SK-N-SH (cell line): ENCODE results near the gene SGTB. TPM values are rescaled to one million over a fixed set of nuclear protein-coding genes. Genes with fewer than 3 reads are reported as not detected.

Experiments used
- CTCF ChIA-PET: fragments of 300-600, 350-600 bp; formaldehyde crosslinking; extraction: SDS; loops from one replicate; lab custom pipeline; 2021; lab: Yijun Ruan, JAX
- POLR2A ChIA-PET: fragments of 350-600 bp; sonication (Branson Sonifier 250); formaldehyde crosslinking; extraction: SDS; loops from one replicate; lab custom pipeline; 2020; ENCODE audit warnings: antibody characterized with exemption, inconsistent platforms; lab: Yijun Ruan, JAX
- DNase-seq: peaks from one replicate; pipeline ENCODE4 v3.0.0; 2012
- H2AFZ ChIP-seq: fragments of 200-600 bp; sonication (generic); 2 replicates; pipeline ENCODE4 v1.8.1; 2016; ENCODE audit warnings: antibody characterized with exemption, mild to moderate bottlenecking, low read depth
- H3F3A ChIP-seq: fragments of 200-600 bp; sonication (generic); replicated peaks from 2 replicates; pipeline ENCODE3; 2016; ENCODE audit warnings: antibody characterized with exemption, mild to moderate bottlenecking; ENCODE audit not compliant: insufficient read depth
- H3K27ac ChIP-seq, 2 experiments: fragments of 200-500 bp in 1 of 2; fragments of 200-600 bp in 1 of 2; sonication (Bioruptor generic) in 1 of 2; sonication (generic), shearing (Covaris generic) in 1 of 2; 2 replicates each; pipeline versions ENCODE4 v1.5.1 to v1.6.1; 2014 to 2016; ENCODE audit warnings: low read depth in 2 of 2, inconsistent platforms in 1 of 2, low read length in 1 of 2, mild to moderate bottlenecking in 1 of 2, mixed read lengths in 1 of 2
- H3K27me3 ChIP-seq: fragments of 200-600 bp; sonication (generic), shearing (Covaris generic); 2 replicates; pipeline ENCODE4 v1.6.1; 2016; ENCODE audit warnings: mixed run types; ENCODE audit not compliant: insufficient read depth
- H3K36me3 ChIP-seq, 2 experiments: fragments of 200-500 bp in 1 of 2; fragments of 200-600 bp in 1 of 2; sonication (Bioruptor generic) in 1 of 2; sonication (generic) in 1 of 2; replicated peaks in 1 of 2; 2 replicates each; pipeline versions ENCODE3 to v1.5.1; 2014 to 2016; ENCODE audit warnings: low read length in 1 of 2, mild to moderate bottlenecking in 1 of 2; ENCODE audit not compliant: insufficient read depth in 2 of 2, control insufficient read depth in 1 of 2
- H3K4me1 ChIP-seq, 2 experiments: fragments of 200-500 bp in 1 of 2; fragments of 200-600 bp in 1 of 2; sonication (Bioruptor generic) in 1 of 2; sonication (generic), shearing (Covaris generic) in 1 of 2; 2 replicates each; pipeline versions ENCODE4 v1.5.1 to v1.6.1; 2014 to 2016; ENCODE audit warnings: low read depth in 1 of 2, low read length in 1 of 2, mixed run types in 1 of 2; ENCODE audit not compliant: insufficient read depth in 2 of 2, control insufficient read depth in 1 of 2
- H3K4me2 ChIP-seq: fragments of 200-600 bp; sonication (generic), shearing (Covaris generic); 2 replicates; pipeline ENCODE4 v1.6.1; 2017; ENCODE audit warnings: mixed run types
- H3K4me3 ChIP-seq, 2 experiments: fragments of 200-500 bp in 1 of 2; fragments of 200-600 bp in 1 of 2; sonication (Bioruptor generic) in 1 of 2; sonication (generic), shearing (Covaris generic) in 1 of 2; 2 replicates each; pipeline versions ENCODE4 v1.5.1 to v1.8.1; 2014 to 2016; ENCODE audit warnings: low read depth in 2 of 2, inconsistent platforms in 1 of 2, low read length in 1 of 2, mild to moderate bottlenecking in 1 of 2, mixed read lengths in 1 of 2, moderate library complexity in 1 of 2
- H3K79me2 ChIP-seq: fragments of 200-600 bp; sonication (generic); 2 replicates; pipeline ENCODE4 v1.8.1; 2017; ENCODE audit warnings: mild to moderate bottlenecking; ENCODE audit not compliant: insufficient read depth
- H3K9ac ChIP-seq: fragments of 200-600 bp; sonication (generic); 2 replicates; pipeline ENCODE4 v1.6.1; 2017; ENCODE audit warnings: mixed run types
- H3K9me2 ChIP-seq: fragments of 200-600 bp; sonication (generic); 2 replicates; pipeline ENCODE4 v1.6.1; 2017; ENCODE audit warnings: mixed run types
- H3K9me3 ChIP-seq: fragments of 200-600 bp; sonication (generic); 2 replicates; pipeline ENCODE4 v1.6.1; 2017; ENCODE audit warnings: mixed run types, mild to moderate bottlenecking, moderate library complexity
- H4K20me1 ChIP-seq: fragments of 200-600 bp; sonication (generic); 2 replicates; pipeline ENCODE4 v1.6.1; 2017; ENCODE audit warnings: mild to moderate bottlenecking, mixed run types; ENCODE audit not compliant: insufficient read depth
- CHD2 ChIP-seq: fragments of 150-350 bp; IDR thresholded peaks from 2 replicates; pipeline ENCODE4 v1.6.1; 2018; ENCODE audit warnings: low read length; ENCODE audit not compliant: partially characterized antibody
- ELF1 ChIP-seq: IDR thresholded peaks from 2 replicates; pipeline ENCODE4 v1.4.0; 2012
- EP300 ChIP-seq, 2 experiments: IDR thresholded peaks; 2 replicates each; pipeline versions ENCODE4 v1.4.0 to v1.6.1; 2012; ENCODE audit warnings: borderline replicate concordance in 1 of 2, low read depth in 1 of 2, low read length in 1 of 2
- IRF3 ChIP-seq: fragments of 150-350 bp; IDR thresholded peaks from 2 replicates; pipeline ENCODE4 v1.6.1; 2016; ENCODE audit warnings: mild to moderate bottlenecking, low read depth, low read length
- MAX ChIP-seq: IDR thresholded peaks from 2 replicates; pipeline ENCODE4 v1.4.0; 2012; ENCODE audit warnings: low read depth
- NFIC ChIP-seq: IDR thresholded peaks from 2 replicates; pipeline ENCODE4 v1.4.0; 2012; ENCODE audit warnings: borderline replicate concordance
- SIN3A ChIP-seq: IDR thresholded peaks from 2 replicates; pipeline ENCODE4 v1.6.1; 2012; ENCODE audit warnings: low read depth, mild to moderate bottlenecking, low read length, moderate library complexity, borderline replicate concordance
- TCF12 ChIP-seq: IDR thresholded peaks from 2 replicates; pipeline ENCODE4 v1.4.0; 2012
- USF1 ChIP-seq: IDR thresholded peaks from 2 replicates; pipeline ENCODE4 v1.4.0; 2012; ENCODE audit warnings: low read depth, borderline replicate concordance
- YY1 ChIP-seq: IDR thresholded peaks from 2 replicates; pipeline ENCODE4 v1.4.0; 2012; ENCODE audit warnings: low read depth, mild to moderate bottlenecking
- ZBTB33 ChIP-seq: IDR thresholded peaks from 2 replicates; pipeline ENCODE4 v1.4.0; 2012; ENCODE audit warnings: low read depth, borderline replicate concordance
- WGBS: methylation state at CpG from one replicate; pipeline ENCODE4 v1.1.6; 2017; ENCODE audit warnings: low lambda C conversion rate; 5-methylcytosine and 5-hydroxymethylcytosine counted together
- polyA plus RNA-seq, 3 experiments: library from polyadenylated mRNA; depleted of rRNA; stranded (reverse); fragments of >200 nt; gene quantifications; 2 replicates each; pipeline ENCODE4 v1.2.3, GENCODE V29; 2012
- TF ChIP-seq, protein P1 (sequence below): fragments of 200-600 bp; sonication (generic); IDR thresholded peaks from 2 replicates; pipeline ENCODE4 v1.6.1; 2017; ENCODE audit warnings: antibody characterized with exemption, mild to moderate bottlenecking, moderate library complexity

Gene SGTB
- polyA plus RNA-seq, 1 of the 3 experiments (the other 2 are of a cell fraction) = 3.5 TPM

DNA sequence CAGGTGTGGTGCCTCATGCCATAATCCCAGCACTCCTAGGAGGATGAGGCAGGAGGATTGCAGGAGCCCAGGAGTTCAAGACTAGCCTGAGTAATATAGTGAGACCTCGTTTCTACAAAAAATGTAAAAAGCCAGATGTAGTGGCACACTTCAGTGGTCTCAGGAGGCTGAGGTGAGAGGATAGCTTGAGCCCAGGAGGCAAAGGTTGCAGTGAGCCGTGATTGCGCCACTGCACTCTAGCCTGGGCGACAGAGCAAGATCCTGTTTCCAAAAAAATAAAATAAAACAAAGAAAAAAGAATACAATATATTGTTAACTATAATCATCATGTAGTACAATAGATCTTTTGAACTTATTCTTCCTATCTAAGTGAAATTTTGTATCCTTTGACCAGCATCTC lies 16.4 kb upstream of the SGTB start:
- WGBS = 82% methylated on average over 4 of the region's 4 CpGs
- POLR2A ChIA-PET = no interaction called here
- CTCF ChIA-PET = interaction anchor here (0.9 kb wide), 1 partner anchor 207 kb away, joined by 3 read pairs; no protein-coding TSS in a partner anchor
- Histone ChIP-seq H4K20me1 (0 out of 2 replicates have a peak, but pooled peaks cover 6% of the 10 kb centered on the region), H3K79me2 (peaks cover 65% of the 10 kb centered on the region), H3K36me3 (no peaks in the 10 kb centered on the region), H3K4me2 (no peak overlapping the region), H3K9me2 (no peaks in the 10 kb centered on the region), H3K9me3 (no peaks in the 10 kb centered on the region), H3K27ac (no peak overlapping the region), H3F3A (peaks cover 16% of the 10 kb centered on the region), H3K9ac (no peak overlapping the region), H3K4me1 (peaks cover 0 to 11% of the 10 kb centered on the region in 2 experiments; a peak in 1 of 4 replicates), H3K27me3 (no peaks in the 10 kb centered on the region), H3K4me3 (no peak overlapping the region), H2AFZ (no peak overlapping the region)
- TF ChIP-seq YY1 = no peak
- no peak for TF ChIP-seq ZBTB33
- TF ChIP-seq MAX = no peak
- no peak for TF ChIP-seq SIN3A
- no peak for TF ChIP-seq NFIC
- TF ChIP-seq IRF3 = no peak
- TF ChIP-seq, protein P1, sequence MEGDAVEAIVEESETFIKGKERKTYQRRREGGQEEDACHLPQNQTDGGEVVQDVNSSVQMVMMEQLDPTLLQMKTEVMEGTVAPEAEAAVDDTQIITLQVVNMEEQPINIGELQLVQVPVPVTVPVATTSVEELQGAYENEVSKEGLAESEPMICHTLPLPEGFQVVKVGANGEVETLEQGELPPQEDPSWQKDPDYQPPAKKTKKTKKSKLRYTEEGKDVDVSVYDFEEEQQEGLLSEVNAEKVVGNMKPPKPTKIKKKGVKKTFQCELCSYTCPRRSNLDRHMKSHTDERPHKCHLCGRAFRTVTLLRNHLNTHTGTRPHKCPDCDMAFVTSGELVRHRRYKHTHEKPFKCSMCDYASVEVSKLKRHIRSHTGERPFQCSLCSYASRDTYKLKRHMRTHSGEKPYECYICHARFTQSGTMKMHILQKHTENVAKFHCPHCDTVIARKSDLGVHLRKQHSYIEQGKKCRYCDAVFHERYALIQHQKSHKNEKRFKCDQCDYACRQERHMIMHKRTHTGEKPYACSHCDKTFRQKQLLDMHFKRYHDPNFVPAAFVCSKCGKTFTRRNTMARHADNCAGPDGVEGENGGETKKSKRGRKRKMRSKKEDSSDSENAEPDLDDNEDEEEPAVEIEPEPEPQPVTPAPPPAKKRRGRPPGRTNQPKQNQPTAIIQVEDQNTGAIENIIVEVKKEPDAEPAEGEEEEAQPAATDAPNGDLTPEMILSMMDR = no peak
- no peak for TF ChIP-seq TCF12
- TF ChIP-seq EP300 (IDR thresholded peaks at IDR 0.05; ENCODE audit: borderline replicate concordance in 1 of 2, low read depth in 1 of 2, low read length in 1 of 2) = no peak
- TF ChIP-seq USF1 = no peak
- TF ChIP-seq CHD2 = no peak
- no peak for TF ChIP-seq ELF1
- DNase-seq = no peak
